WTC11 (cell line): Measurements from ENCODE around the gene ENHO.

Experiments used
- ZNF232 ChIP-seq: sonication (generic); formaldehyde crosslinking; IDR thresholded peaks from 2 replicates; pipeline ENCODE4 v1.8.0; 2022; ENCODE audit warnings: mild to moderate bottlenecking, missing genetic modification reagents
- TF ChIP-seq, protein P1 (sequence below): fragments of 200-600 bp; IDR thresholded peaks from 2 replicates; pipeline ENCODE4 v1.8.0; 2022; ENCODE audit warnings: antibody characterized with exemption
- TF ChIP-seq, protein P2 (sequence below): sonication (generic); formaldehyde crosslinking; IDR thresholded peaks from 2 replicates; pipeline ENCODE4 v1.8.0; 2022; ENCODE audit warnings: missing genetic modification reagents
- TF ChIP-seq, protein P3 (sequence below): sonication (generic); formaldehyde crosslinking; IDR thresholded peaks from 2 replicates; pipeline ENCODE4 v1.8.0; 2023; ENCODE audit warnings: missing genetic modification reagents, mild to moderate bottlenecking, borderline replicate concordance
- TF ChIP-seq, protein P4 (sequence below): sonication (generic); formaldehyde crosslinking; IDR thresholded peaks from 2 replicates; pipeline ENCODE4 v1.8.1; 2022; ENCODE audit warnings: mild to moderate bottlenecking, missing genetic modification reagents, moderate library complexity, borderline replicate concordance
- TF ChIP-seq, protein P5 (sequence below): sonication (generic); formaldehyde crosslinking; IDR thresholded peaks from 2 replicates; pipeline ENCODE4 v1.8.0; 2022; ENCODE audit warnings: mild to moderate bottlenecking, missing genetic modification reagents
- TF ChIP-seq, protein P6 (sequence below): sonication (generic); formaldehyde crosslinking; conservative IDR thresholded peaks from 2 replicates; pipeline ENCODE4 v1.8.1; 2022; ENCODE audit warnings: mild to moderate bottlenecking, missing genetic modification reagents

DNA sequence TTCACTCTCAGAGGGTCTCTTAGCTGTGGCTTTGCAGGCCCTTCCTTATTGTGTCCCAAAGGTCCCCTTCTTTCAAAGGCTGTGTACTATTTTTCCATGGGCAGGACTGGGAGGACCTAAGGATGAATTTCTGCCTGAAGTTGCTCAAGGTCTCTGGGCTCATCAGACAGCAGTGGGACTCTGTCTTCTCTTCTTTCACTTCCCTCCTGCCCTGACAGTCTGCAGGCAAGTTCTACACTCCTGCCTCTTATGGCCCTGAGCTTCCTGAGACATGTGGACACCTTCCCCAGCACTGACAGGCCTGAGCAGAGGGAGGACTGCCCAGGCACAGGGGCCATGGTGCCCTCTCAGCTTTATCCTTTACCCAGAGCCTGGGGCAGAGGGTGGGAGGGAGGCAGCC, 14.8 kb downstream of the ENHO start:
- TF ChIP-seq, protein P1, sequence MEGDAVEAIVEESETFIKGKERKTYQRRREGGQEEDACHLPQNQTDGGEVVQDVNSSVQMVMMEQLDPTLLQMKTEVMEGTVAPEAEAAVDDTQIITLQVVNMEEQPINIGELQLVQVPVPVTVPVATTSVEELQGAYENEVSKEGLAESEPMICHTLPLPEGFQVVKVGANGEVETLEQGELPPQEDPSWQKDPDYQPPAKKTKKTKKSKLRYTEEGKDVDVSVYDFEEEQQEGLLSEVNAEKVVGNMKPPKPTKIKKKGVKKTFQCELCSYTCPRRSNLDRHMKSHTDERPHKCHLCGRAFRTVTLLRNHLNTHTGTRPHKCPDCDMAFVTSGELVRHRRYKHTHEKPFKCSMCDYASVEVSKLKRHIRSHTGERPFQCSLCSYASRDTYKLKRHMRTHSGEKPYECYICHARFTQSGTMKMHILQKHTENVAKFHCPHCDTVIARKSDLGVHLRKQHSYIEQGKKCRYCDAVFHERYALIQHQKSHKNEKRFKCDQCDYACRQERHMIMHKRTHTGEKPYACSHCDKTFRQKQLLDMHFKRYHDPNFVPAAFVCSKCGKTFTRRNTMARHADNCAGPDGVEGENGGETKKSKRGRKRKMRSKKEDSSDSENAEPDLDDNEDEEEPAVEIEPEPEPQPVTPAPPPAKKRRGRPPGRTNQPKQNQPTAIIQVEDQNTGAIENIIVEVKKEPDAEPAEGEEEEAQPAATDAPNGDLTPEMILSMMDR = no peak
- TF ChIP-seq, protein P2, sequence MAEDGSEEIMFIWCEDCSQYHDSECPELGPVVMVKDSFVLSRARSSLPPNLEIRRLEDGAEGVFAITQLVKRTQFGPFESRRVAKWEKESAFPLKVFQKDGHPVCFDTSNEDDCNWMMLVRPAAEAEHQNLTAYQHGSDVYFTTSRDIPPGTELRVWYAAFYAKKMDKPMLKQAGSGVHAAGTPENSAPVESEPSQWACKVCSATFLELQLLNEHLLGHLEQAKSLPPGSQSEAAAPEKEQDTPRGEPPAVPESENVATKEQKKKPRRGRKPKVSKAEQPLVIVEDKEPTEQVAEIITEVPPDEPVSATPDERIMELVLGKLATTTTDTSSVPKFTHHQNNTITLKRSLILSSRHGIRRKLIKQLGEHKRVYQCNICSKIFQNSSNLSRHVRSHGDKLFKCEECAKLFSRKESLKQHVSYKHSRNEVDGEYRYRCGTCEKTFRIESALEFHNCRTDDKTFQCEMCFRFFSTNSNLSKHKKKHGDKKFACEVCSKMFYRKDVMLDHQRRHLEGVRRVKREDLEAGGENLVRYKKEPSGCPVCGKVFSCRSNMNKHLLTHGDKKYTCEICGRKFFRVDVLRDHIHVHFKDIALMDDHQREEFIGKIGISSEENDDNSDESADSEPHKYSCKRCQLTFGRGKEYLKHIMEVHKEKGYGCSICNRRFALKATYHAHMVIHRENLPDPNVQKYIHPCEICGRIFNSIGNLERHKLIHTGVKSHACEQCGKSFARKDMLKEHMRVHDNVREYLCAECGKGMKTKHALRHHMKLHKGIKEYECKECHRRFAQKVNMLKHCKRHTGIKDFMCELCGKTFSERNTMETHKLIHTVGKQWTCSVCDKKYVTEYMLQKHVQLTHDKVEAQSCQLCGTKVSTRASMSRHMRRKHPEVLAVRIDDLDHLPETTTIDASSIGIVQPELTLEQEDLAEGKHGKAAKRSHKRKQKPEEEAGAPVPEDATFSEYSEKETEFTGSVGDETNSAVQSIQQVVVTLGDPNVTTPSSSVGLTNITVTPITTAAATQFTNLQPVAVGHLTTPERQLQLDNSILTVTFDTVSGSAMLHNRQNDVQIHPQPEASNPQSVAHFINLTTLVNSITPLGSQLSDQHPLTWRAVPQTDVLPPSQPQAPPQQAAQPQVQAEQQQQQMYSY (CRISPR knock-in tag) = no peak
- TF ChIP-seq, protein P3, sequence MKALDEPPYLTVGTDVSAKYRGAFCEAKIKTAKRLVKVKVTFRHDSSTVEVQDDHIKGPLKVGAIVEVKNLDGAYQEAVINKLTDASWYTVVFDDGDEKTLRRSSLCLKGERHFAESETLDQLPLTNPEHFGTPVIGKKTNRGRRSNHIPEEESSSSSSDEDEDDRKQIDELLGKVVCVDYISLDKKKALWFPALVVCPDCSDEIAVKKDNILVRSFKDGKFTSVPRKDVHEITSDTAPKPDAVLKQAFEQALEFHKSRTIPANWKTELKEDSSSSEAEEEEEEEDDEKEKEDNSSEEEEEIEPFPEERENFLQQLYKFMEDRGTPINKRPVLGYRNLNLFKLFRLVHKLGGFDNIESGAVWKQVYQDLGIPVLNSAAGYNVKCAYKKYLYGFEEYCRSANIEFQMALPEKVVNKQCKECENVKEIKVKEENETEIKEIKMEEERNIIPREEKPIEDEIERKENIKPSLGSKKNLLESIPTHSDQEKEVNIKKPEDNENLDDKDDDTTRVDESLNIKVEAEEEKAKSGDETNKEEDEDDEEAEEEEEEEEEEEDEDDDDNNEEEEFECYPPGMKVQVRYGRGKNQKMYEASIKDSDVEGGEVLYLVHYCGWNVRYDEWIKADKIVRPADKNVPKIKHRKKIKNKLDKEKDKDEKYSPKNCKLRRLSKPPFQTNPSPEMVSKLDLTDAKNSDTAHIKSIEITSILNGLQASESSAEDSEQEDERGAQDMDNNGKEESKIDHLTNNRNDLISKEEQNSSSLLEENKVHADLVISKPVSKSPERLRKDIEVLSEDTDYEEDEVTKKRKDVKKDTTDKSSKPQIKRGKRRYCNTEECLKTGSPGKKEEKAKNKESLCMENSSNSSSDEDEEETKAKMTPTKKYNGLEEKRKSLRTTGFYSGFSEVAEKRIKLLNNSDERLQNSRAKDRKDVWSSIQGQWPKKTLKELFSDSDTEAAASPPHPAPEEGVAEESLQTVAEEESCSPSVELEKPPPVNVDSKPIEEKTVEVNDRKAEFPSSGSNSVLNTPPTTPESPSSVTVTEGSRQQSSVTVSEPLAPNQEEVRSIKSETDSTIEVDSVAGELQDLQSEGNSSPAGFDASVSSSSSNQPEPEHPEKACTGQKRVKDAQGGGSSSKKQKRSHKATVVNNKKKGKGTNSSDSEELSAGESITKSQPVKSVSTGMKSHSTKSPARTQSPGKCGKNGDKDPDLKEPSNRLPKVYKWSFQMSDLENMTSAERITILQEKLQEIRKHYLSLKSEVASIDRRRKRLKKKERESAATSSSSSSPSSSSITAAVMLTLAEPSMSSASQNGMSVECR (CRISPR knock-in tag) = no peak
- TF ChIP-seq ZNF232 (CRISPR knock-in tag) = no peak
- TF ChIP-seq, protein P4, sequence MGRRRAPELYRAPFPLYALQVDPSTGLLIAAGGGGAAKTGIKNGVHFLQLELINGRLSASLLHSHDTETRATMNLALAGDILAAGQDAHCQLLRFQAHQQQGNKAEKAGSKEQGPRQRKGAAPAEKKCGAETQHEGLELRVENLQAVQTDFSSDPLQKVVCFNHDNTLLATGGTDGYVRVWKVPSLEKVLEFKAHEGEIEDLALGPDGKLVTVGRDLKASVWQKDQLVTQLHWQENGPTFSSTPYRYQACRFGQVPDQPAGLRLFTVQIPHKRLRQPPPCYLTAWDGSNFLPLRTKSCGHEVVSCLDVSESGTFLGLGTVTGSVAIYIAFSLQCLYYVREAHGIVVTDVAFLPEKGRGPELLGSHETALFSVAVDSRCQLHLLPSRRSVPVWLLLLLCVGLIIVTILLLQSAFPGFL (CRISPR knock-in tag) = no peak
- TF ChIP-seq, protein P5, sequence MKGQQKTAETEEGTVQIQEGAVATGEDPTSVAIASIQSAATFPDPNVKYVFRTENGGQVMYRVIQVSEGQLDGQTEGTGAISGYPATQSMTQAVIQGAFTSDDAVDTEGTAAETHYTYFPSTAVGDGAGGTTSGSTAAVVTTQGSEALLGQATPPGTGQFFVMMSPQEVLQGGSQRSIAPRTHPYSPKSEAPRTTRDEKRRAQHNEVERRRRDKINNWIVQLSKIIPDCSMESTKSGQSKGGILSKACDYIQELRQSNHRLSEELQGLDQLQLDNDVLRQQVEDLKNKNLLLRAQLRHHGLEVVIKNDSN (CRISPR knock-in tag) = no peak
- TF ChIP-seq, protein P6, sequence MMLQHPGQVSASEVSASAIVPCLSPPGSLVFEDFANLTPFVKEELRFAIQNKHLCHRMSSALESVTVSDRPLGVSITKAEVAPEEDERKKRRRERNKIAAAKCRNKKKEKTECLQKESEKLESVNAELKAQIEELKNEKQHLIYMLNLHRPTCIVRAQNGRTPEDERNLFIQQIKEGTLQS = no peak
